HG03064 (cell line): ENCODE results near the gene ZER1.

Source experiments
- ATAC-seq: cut with Tn5 transposase; IDR thresholded peaks from one replicate; pipeline ENCODE4 v1.9.1; 2021; ENCODE audit warnings: low read depth; ENCODE audit not compliant: unreplicated experiment

ZER1 gene

DNA sequence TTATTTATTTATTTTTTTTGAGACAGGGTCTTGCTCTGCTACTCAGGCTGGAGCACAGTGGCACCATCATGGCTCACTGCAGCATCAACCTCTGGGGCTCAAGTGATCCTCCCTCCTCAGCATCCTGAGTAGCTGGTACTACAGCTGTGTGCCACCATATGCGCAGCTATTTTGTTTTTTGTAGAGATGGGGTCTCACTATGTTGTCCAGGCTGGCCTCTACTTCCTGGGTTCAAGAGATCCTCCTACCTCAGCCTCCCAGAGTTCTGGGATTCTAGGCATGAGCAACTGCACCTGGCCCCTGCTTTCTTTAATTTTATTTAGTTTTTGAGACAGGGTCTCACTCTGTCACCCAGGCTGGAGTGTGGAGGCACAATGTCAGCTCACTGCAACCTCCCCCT, 28.3 kb downstream of the ZER1 start:
- ATAC-seq = no peak

DNA sequence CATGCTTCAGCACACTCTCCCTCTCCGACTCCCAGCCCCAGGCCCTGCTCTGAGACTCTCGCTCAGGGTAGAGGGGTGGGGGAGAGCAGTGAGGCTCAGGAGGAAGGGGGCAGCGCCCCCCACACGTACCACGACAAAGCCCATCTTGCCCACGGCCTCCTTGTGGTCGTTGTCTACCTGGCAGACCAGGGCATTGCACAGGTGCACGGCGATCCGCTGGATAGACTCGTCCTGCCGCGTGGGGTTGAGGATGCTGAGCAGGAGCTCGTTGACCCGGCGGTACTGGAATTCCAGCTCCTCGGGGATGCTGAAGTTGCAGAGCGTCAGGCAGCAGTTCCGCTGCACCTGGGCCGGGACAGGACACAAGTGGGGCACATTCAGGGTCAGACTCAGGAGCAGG, 29.3 kb downstream of the ZER1 start:
- no peak for ATAC-seq

DNA sequence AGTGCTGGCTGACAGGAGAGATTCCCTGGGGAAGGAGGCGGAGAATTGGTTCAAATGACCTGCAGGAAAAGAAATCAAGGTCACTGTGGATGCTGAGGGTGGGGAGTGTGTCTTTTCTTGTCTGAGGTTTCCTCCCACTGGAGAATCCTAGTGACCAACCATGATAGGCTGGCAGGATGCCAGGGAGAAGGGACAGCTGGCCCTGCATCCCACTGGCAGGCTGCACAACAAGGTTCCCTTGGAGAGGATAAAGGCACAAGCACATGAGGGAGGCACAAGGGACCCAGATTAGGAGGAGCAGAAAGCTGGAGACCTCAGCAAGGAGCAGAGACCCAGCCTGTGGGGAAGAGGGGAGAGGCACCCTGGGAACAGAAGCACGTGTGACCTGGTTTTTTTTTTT, 36.4 kb downstream of the ZER1 start:
- ATAC-seq = no peak

GRCh38 chr9:128733256-128733655, 38.5 kb downstream of the ZER1 start:
- ATAC-seq = no peak

GRCh38 chr9:128732576-128732975, 39.2 kb downstream of the ZER1 start:
- ATAC-seq = no peak

DNA sequence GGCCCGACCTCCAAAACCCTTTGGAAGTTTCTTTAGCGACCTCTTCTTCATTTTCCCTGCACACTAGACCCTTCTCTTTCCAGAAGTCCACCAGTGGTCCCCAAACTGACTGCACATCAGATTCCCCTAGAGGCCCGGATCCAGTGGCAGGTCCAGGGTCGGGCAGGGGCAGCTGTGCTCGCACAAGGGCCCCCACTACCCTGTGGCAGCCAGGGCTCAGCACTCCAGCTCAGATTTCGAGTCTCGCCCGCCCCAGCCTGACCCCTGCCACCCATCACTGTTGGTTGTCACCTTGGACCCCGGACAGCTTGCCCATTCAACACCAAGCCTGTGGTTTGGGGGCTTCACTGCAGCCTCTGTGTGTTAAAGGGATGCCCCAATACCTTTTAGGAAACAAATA, 40.0 kb downstream of the ZER1 start:
- ATAC-seq = no peak

DNA sequence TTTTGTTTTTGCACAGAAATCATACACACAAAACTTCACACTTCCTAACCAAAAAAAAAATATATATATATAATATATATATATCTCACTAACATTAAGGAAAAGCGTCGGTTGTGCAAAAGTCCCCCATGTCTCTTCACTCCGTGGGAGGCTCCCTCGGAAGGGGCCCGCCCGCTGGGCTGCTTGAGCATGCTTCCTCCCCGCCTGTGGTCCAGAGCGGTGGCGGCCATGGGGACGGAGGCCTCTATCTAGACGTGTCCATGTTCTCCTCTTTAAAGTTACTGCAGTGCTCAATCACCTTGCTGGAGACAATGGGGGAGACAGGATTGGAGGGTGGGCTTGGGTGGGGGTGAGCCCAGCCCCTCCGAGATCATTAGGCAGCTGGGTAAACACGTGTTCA, 40.6 kb downstream of the ZER1 start:
- ATAC-seq = no peak

- ATAC-seq = no peak
These were observed 41.8 kb downstream of the ZER1 start for GRCh38 chr9:128729766-128730517.

DNA sequence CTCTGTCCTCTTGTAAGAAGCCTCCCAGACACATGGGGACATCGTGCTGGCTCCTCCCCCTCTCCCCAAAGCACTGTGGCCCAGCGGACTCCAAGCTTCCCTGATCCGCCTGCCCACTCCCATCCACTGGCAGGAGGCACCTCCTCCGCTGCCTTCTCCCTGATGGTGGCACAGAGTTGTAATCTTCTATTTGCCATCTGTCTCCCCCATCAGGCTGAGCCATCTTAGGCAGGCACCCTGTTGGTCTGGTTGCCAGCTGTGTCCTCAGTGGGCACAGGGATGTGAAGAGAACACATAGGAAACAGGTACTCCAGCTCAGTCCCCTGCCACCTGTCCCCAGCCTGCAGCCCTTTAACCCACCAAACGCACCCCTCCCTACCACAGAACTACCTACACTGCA, 42.4 kb downstream of the ZER1 start:
- no peak for ATAC-seq

GRCh38 chr9:128728298-128728697, 43.4 kb downstream of the ZER1 start:
- no peak for ATAC-seq

GRCh38 chr9:128727640-128728248, 44.0 kb downstream of the ZER1 start:
- no peak for ATAC-seq

DNA sequence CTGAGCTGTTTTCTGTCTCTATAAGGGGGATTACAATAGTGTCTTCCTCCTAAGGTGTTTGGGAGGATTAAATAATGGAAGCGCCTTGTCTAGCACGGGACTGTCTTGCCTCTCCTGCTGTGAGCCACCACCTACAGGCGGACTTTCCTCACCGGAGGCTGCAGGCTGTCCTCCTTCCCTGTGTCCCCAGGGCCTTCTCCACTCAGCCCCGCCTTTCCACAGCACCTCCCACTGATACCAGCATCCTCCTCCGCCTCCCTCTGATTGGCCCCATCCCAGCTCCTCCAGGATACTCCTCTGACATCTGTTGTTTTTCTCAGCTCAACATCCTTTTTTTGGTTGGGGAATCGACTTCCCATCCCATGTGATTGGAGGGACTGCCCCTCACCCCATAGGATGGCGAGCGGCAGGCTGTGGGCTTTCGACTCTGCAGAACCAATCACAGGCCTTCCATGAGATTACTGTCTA, 46.9 kb downstream of the ZER1 start:
- no peak for ATAC-seq

- peak; percentile 90 for ATAC-seq
These were observed 47.6 kb downstream of the ZER1 start, which contains the start of gene ZDHHC12 for GRCh38 chr9:128723866-128724743. Gene ZDHHC12 (minus strand): TSS chr9:128724127. CDS start chr9:128724093, 34 bp downstream.

GRCh38 chr9:128723352-128723865, 48.3 kb downstream of the ZER1 start:
- no peak for ATAC-seq

GRCh38 chr9:128722380-128723351, 49.1 kb downstream of the ZER1 start:
- no peak for ATAC-seq

DNA sequence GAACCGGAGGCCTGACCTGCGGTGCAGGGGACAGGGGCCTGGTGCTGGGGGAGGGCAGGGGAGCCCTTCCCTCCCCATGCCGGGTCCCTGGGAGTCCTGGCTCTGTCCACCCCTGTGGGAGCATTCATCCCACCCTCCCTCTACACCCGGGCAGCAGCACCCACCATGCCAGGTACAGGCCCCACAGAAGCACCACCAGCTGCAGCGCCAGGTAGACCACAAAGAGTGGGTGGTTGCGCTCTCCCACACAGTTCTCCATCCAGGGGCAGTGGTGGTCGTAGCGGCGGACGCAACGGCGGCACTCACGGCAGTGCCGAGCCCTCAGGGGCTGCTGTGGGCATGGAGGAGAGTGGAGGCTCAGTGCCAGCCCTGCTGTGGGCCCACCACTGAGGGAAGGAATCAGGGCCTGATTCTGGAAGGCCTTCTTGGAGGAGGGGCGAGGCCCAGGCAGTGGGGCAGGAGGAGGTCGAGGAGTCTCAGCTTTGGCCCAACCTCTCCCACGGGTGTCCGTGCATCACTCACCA, 50.2 kb downstream of the ZER1 start:
- ATAC-seq = no peak

DNA sequence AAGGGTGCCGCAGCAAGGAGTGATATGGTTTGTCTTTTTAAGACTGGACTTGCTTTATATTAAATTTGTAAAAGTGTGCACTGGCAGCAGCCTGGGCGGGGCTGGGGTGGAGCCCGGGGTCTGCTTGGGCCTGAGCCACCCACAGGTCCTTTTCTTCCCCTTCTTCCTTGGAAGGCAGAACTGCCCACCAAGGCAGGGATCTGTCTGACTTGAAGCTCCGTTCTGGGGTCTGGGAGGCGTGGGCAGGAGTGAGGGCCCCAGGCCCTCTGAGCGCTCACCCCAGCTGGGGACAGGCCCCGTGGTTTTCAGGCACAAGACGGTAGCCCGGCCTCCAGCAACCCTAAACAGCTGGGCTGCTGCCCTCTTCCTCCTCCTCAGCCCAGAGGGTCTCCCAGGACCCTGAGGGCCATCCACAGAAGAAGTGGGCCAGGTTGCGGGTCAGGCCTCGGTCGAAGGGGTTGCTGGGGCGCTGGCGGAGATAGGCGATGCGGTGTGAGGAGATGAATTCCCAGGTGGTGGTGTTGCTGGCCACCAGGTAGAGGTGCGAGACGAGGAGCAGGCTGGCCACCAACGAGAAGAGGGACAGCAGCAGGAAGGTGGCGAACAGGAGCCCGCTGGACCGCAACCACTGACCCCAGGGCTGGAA, 50.8 kb downstream of the ZER1 start:
- ATAC-seq = no peak

- no peak for ATAC-seq
These were observed 51.7 kb downstream of the ZER1 start for GRCh38 chr9:128719919-128720605.

DNA sequence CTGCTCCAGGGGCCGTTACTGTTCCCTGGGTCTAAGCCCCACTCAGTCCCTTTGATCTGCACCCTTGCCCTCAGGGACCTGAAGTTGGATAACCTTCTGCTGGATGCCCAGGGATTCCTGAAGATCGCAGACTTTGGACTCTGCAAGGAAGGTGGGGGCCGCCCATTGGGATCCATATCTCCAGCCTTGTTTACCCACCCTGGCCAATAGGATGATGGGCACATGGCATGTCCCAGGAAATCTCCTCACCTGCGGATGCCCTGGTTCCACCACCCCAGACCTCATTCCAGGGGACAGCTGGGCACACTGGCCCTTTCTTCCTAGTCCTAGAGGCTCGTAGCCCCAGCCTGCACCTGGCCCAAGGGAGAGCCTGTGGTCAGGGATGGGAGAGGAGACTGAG, 53.3 kb downstream of the ZER1 start:
- no peak for ATAC-seq
